Loucy (cell line): ENCODE results near the gene TARBP1.

ENCODE experiments used
- H2AFZ ChIP-seq: fragments of 200-600 bp; sonication (generic); 2 replicates; pipeline ENCODE4 v1.6.0; 2016; ENCODE audit warnings: antibody characterized with exemption, mild to moderate bottlenecking, low read length, moderate library complexity
- H3F3A ChIP-seq: fragments of 200-600 bp; 2 replicates; pipeline ENCODE4 v1.6.0; 2016; ENCODE audit warnings: antibody characterized with exemption, low read depth, mild to moderate bottlenecking
- H3K27me3 ChIP-seq: fragments of 200-600 bp; sonication (generic); 2 replicates; pipeline ENCODE4 v1.6.1; 2014; ENCODE audit warnings: low read length, mild to moderate bottlenecking; ENCODE audit not compliant: insufficient read depth, poor library complexity, severe bottlenecking
- H3K36me3 ChIP-seq: fragments of 200-600 bp; sonication (generic); 2 replicates; pipeline ENCODE4 v1.6.1; 2016; ENCODE audit warnings: low read length; ENCODE audit not compliant: insufficient read depth
- H3K4me1 ChIP-seq: fragments of 200-600 bp; sonication (generic); 2 replicates; pipeline ENCODE4 v1.5.1; 2014; ENCODE audit warnings: low read length, mild to moderate bottlenecking; ENCODE audit not compliant: insufficient read depth, poor library complexity, severe bottlenecking
- H3K4me2 ChIP-seq: fragments of 200-600 bp; sonication (generic); 2 replicates; pipeline ENCODE4 v1.6.0; 2014; ENCODE audit warnings: antibody characterized with exemption, low read length, low read depth, mild to moderate bottlenecking; ENCODE audit not compliant: poor library complexity, severe bottlenecking
- H3K4me3 ChIP-seq: fragments of 200-600 bp; sonication (generic); 2 replicates; pipeline ENCODE4 v1.5.1; 2014; ENCODE audit warnings: low read length, mild to moderate bottlenecking, mixed read lengths; ENCODE audit not compliant: poor library complexity, severe bottlenecking
- H3K79me2 ChIP-seq: fragments of 200-600 bp; sonication (generic); 2 replicates; pipeline ENCODE4 v1.6.1; 2014; ENCODE audit warnings: low read length; ENCODE audit not compliant: insufficient read depth
- H3K9ac ChIP-seq: fragments of 200-600 bp; sonication (generic); 2 replicates; pipeline ENCODE4 v1.6.0; 2014; ENCODE audit warnings: mild to moderate bottlenecking, low read depth, low read length, moderate library complexity; ENCODE audit not compliant: poor library complexity, severe bottlenecking
- H3K9me2 ChIP-seq: fragments of 200-600 bp; sonication (generic); replicated peaks from 2 replicates; pipeline ENCODE4 v1.6.1; 2016; ENCODE audit warnings: low read depth, low read length, mixed read lengths
- H3K9me3 ChIP-seq: fragments of 200-600 bp; sonication (generic); 2 replicates; pipeline ENCODE4 v1.6.1; 2014; ENCODE audit warnings: mild to moderate bottlenecking, antibody characterized with exemption, low read length, low read depth; ENCODE audit not compliant: insufficient read depth
- H4K20me1 ChIP-seq: fragments of 200-600 bp; sonication (generic); 2 replicates; pipeline ENCODE4 v1.6.0; 2014; ENCODE audit warnings: antibody characterized with exemption, low read length, mild to moderate bottlenecking; ENCODE audit not compliant: insufficient read depth, poor library complexity, severe bottlenecking
- EZH2phosphoT487 ChIP-seq: fragments of 200-600 bp; IDR thresholded peaks from 2 replicates; pipeline ENCODE4 v1.6.1; 2018; ENCODE audit warnings: antibody characterized with exemption, mild to moderate bottlenecking, moderate library complexity, borderline replicate concordance
- TF ChIP-seq, protein P1 (sequence below): fragments of 200-600 bp; sonication (generic); conservative IDR thresholded peaks from 2 replicates; pipeline ENCODE4 v1.5.1; 2014; ENCODE audit warnings: mild to moderate bottlenecking, antibody characterized with exemption, low read length

Gene TARBP1

DNA sequence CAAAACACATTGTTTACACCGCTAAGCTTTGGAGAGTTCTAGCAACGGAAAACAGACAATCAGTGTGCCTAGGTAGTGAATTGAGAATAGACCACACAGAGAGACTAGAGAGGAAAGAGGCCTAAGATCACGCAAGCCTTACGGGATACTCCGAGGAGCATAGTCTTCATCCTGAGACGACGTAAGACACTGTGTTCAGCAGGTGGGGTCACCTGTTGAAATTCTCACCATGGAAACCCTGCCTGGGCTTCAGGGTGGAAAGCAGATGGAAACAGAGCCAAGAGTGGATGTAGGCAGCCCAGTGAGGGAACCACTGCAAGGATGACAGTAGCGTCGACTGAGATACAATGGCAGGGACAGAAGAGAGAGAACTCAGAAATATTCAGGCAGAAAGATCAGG is 65.5 kb downstream of the TARBP1 start:
- Histone ChIP-seq H3K9me3 (no peaks in the 10 kb centered on the region), H3K4me3 (no peak overlapping the region), H3K27me3 (no peaks in the 10 kb centered on the region), H3K79me2 (no peaks in the 10 kb centered on the region), H4K20me1 (no peaks in the 10 kb centered on the region), H3K36me3 (peaks cover 85% of the 10 kb centered on the region; the same call in 1 of the 2 replicates), H3K9ac (no peak overlapping the region), H3K4me1 (no peaks in the 10 kb centered on the region), H2AFZ (no peak overlapping the region), H3K4me2 (no peak overlapping the region), H3F3A (no peaks in the 10 kb centered on the region), H3K9me2 (no peaks in the 10 kb centered on the region)
- TF ChIP-seq EZH2phosphoT487: no peak
- TF ChIP-seq, protein P1, sequence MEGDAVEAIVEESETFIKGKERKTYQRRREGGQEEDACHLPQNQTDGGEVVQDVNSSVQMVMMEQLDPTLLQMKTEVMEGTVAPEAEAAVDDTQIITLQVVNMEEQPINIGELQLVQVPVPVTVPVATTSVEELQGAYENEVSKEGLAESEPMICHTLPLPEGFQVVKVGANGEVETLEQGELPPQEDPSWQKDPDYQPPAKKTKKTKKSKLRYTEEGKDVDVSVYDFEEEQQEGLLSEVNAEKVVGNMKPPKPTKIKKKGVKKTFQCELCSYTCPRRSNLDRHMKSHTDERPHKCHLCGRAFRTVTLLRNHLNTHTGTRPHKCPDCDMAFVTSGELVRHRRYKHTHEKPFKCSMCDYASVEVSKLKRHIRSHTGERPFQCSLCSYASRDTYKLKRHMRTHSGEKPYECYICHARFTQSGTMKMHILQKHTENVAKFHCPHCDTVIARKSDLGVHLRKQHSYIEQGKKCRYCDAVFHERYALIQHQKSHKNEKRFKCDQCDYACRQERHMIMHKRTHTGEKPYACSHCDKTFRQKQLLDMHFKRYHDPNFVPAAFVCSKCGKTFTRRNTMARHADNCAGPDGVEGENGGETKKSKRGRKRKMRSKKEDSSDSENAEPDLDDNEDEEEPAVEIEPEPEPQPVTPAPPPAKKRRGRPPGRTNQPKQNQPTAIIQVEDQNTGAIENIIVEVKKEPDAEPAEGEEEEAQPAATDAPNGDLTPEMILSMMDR: no peak

DNA sequence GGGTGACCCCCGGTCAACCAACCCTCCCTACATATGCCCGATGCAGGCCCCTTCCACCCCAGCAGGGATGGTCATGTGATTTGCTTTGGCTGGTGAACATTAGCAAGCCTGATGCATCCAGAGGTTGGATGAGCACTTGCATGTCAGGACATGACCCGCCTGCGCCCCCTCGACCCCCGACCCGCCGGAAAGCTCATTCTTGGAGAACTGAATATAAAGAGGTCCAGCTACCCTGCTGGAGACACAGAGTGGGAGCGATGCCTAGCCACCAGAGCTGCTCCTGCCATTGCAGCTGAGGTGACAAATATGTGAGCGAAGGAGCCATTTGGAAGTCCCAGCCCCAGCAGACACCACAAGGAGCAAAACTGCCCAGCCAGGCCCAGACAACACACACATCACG is 66.1 kb downstream of the TARBP1 start:
- H3K9me2 ChIP-seq: no peaks in the 10 kb centered on the region
- TF ChIP-seq, protein P1: no peak
- TF ChIP-seq EZH2phosphoT487: no peak
- no peaks in the 10 kb centered on the region for H3K4me1 ChIP-seq
- no peaks in the 10 kb centered on the region for H3K79me2 ChIP-seq
- H3K9ac ChIP-seq: no peak overlapping the region
- no peaks in the 10 kb centered on the region for H3F3A ChIP-seq
- H3K4me2 ChIP-seq: no peak overlapping the region
- H3K27me3 ChIP-seq: no peaks in the 10 kb centered on the region
- no peak overlapping the region for H3K4me3 ChIP-seq
- no peaks in the 10 kb centered on the region for H3K9me3 ChIP-seq
- no peaks in the 10 kb centered on the region for H4K20me1 ChIP-seq
- peaks cover 87% of the 10 kb centered on the region; the same call in 1 of the 2 replicates for H3K36me3 ChIP-seq
- no peak overlapping the region for H2AFZ ChIP-seq

GRCh38 chr1:234409328-234409727 is 69.7 kb downstream of the TARBP1 start:
- Histone ChIP-seq H3K36me3 (peaks cover 84% of the 10 kb centered on the region; the same call in 1 of the 2 replicates), H3K9me2 (no peaks in the 10 kb centered on the region), H3K79me2 (no peaks in the 10 kb centered on the region), H3K4me3 (no peak overlapping the region), H3K9ac (no peak overlapping the region), H3F3A (no peaks in the 10 kb centered on the region), H3K27me3 (no peaks in the 10 kb centered on the region), H4K20me1 (no peaks in the 10 kb centered on the region), H2AFZ (no peak overlapping the region), H3K9me3 (no peaks in the 10 kb centered on the region), H3K4me2 (no peak overlapping the region), H3K4me1 (no peaks in the 10 kb centered on the region)
- TF ChIP-seq, protein P1: peak; percentile 21; the same call in 1 of the 2 replicates
- no peak for TF ChIP-seq EZH2phosphoT487
